ENCODE data around the gene SERPINA5. TPM values are rescaled to one million over a fixed set of nuclear protein-coding genes. Genes with fewer than 3 reads are reported as not detected.

The SERPINA5 gene
- total and polyA plus RNA-seq, 2 of the 13 experiments (the other 11 are each of a cell fraction or from before 2014, with no cell fraction given) = 449 to 498 TPM

DNA sequence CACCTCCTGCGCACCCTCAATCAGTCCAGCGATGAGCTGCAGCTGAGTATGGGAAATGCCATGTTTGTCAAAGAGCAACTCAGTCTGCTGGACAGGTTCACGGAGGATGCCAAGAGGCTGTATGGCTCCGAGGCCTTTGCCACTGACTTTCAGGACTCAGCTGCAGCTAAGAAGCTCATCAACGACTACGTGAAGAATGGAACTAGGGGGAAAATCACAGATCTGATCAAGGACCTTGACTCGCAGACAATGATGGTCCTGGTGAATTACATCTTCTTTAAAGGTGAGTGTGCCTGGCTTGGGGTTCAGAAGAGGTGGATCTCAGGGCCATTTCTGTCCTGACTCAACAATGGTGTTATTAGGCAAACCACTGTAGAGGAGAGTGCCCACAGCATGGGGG lies 33.6 kb downstream of the SERPINA5 start (continued):
- TF ChIP-seq, protein P1, sequence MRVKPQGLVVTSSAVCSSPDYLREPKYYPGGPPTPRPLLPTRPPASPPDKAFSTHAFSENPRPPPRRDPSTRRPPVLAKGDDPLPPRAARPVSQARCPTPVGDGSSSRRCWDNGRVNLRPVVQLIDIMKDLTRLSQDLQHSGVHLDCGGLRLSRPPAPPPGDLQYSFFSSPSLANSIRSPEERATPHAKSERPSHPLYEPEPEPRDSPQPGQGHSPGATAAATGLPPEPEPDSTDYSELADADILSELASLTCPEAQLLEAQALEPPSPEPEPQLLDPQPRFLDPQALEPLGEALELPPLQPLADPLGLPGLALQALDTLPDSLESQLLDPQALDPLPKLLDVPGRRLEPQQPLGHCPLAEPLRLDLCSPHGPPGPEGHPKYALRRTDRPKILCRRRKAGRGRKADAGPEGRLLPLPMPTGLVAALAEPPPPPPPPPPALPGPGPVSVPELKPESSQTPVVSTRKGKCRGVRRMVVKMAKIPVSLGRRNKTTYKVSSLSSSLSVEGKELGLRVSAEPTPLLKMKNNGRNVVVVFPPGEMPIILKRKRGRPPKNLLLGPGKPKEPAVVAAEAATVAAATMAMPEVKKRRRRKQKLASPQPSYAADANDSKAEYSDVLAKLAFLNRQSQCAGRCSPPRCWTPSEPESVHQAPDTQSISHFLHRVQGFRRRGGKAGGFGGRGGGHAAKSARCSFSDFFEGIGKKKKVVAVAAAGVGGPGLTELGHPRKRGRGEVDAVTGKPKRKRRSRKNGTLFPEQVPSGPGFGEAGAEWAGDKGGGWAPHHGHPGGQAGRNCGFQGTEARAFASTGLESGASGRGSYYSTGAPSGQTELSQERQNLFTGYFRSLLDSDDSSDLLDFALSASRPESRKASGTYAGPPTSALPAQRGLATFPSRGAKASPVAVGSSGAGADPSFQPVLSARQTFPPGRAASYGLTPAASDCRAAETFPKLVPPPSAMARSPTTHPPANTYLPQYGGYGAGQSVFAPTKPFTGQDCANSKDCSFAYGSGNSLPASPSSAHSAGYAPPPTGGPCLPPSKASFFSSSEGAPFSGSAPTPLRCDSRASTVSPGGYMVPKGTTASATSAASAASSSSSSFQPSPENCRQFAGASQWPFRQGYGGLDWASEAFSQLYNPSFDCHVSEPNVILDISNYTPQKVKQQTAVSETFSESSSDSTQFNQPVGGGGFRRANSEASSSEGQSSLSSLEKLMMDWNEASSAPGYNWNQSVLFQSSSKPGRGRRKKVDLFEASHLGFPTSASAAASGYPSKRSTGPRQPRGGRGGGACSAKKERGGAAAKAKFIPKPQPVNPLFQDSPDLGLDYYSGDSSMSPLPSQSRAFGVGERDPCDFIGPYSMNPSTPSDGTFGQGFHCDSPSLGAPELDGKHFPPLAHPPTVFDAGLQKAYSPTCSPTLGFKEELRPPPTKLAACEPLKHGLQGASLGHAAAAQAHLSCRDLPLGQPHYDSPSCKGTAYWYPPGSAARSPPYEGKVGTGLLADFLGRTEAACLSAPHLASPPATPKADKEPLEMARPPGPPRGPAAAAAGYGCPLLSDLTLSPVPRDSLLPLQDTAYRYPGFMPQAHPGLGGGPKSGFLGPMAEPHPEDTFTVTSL (CRISPR knock-in tag; IDR thresholded peaks at IDR 0.05; ENCODE audit: borderline replicate concordance) = no peak
- TF ChIP-seq TCF7L2 (IDR thresholded peaks at IDR 0.05; ENCODE audit: low read depth, low read length) (no peak), ZNF432 (CRISPR knock-in tag; IDR thresholded peaks at IDR 0.05; ENCODE audit: borderline replicate concordance) (no peak), SP140L (CRISPR knock-in tag; IDR thresholded peaks at IDR 0.05; ENCODE audit: borderline replicate concordance) (no peak), ZNF746 (CRISPR knock-in tag; IDR thresholded peaks at IDR 0.05) (0 out of 2 replicates have a peak, but pooled peaks have one; percentile 6)

GRCh38 chr14:94615254-94615653 lies 34.0 kb downstream of the SERPINA5 start:
- WGBS (ENCODE audit: low lambda C conversion rate) = 100% methylated on average over 1 of the region's 3 CpGs
- Histone ChIP-seq H3K36me3 (replicated peaks in 1 of 2; ENCODE audit: control insufficient read depth in 1 of 2, insufficient read depth in 2 of 2, low read length in 2 of 2) (peaks cover 28 to 61% of the 10 kb centered on the region in 2 experiments), H3K4me3 (replicated peaks in 1 of 3; ENCODE audit: insufficient read depth in 1 of 3, low read depth in 2 of 3, low read length in 3 of 3) (peak overlapping the region; percentile 62 to 69 (median 68)), H3K79me2 (ENCODE audit: insufficient read depth, low read length) (peaks cover 59% of the 10 kb centered on the region), H3K9ac (ENCODE audit: insufficient read depth, low read depth, low read length) (peak overlapping the region; percentile 81; the same call in 1 of the 2 replicates), H3K27me3 (ENCODE audit: control insufficient read depth in 1 of 2, insufficient read depth in 2 of 2, low read length in 2 of 2) (no peaks in the 10 kb centered on the region; a peak in 1 of 5 replicates), H2AFZ (ENCODE audit: low read length) (no peak overlapping the region), H3K27ac (ENCODE audit: extremely low read length, insufficient read depth, low read length) (no peak overlapping the region), H3K4me2 (ENCODE audit: low read depth, low read length) (peak overlapping the region; percentile 97), H3K4me1 (ENCODE audit: insufficient read depth, low read length) (peaks cover 100% of the 10 kb centered on the region), H3K9me3 (ENCODE audit: low read length) (peaks cover 17% of the 10 kb centered on the region), H4K20me1 (ENCODE audit: insufficient read depth, low read length) (peaks cover 50% of the 10 kb centered on the region; the same call in 1 of the 2 replicates)
- in situ Hi-C loops (cut with HindIII; ENCODE audit: extremely low pct_ligation_motif_present, low pct_unique_long_range_greater_than_20kb) (no loop called here), intact Hi-C loops (cut with micrococcal nuclease; ENCODE audit: unreplicated experiment) (loop anchor here (5.0 kb wide), 2 partner anchors 33 to 67 kb away; partner anchors contain the start of gene SERPINA5)
- ATAC-seq (no peak), FAIRE-seq (no peak), DNase-seq (ENCODE audit: low spot score) (no peak)
- CTCF ChIA-PET (ENCODE audit: low intra/inter-chr PET ratio, low total read pairs) = no interaction called here
- BruUV-seq (replicated peaks) = no TSS peak
- POLR2A ChIA-PET = interaction anchor here (1.0 to 19.0 kb wide), 8 partner anchors 9 to 93 kb away, joined by 3 to 638 read pairs (median 12); partner anchors contain the start of genes SERPINA4 and SERPINA5
- no peak for TF ChIP-seq ZNF75D (CRISPR knock-in tag; IDR thresholded peaks at IDR 0.05; ENCODE audit: borderline replicate concordance)
- TF ChIP-seq HNRNPK (IDR thresholded peaks at IDR 0.05; ENCODE audit: low read depth, low read length, poor library complexity, severe bottlenecking) = no peak
- peak; percentile 15; the same call in 1 of the 2 replicates for TF ChIP-seq ZNF331 (CRISPR knock-in tag; IDR thresholded peaks at IDR 0.05)
- no peak for TF ChIP-seq ZNF615 (CRISPR knock-in tag; IDR thresholded peaks at IDR 0.05; ENCODE audit: borderline replicate concordance)
- peak; percentile 53 for TF ChIP-seq POLR2G (IDR thresholded peaks at IDR 0.05; ENCODE audit: low read depth, low read length)
- no peak for TF ChIP-seq CENPX (CRISPR knock-in tag; IDR thresholded peaks at IDR 0.05)
- TF ChIP-seq ASH2L (IDR thresholded peaks at IDR 0.05; ENCODE audit: insufficient read length, low read depth, low read length) = no peak
- TF ChIP-seq, protein P2, sequence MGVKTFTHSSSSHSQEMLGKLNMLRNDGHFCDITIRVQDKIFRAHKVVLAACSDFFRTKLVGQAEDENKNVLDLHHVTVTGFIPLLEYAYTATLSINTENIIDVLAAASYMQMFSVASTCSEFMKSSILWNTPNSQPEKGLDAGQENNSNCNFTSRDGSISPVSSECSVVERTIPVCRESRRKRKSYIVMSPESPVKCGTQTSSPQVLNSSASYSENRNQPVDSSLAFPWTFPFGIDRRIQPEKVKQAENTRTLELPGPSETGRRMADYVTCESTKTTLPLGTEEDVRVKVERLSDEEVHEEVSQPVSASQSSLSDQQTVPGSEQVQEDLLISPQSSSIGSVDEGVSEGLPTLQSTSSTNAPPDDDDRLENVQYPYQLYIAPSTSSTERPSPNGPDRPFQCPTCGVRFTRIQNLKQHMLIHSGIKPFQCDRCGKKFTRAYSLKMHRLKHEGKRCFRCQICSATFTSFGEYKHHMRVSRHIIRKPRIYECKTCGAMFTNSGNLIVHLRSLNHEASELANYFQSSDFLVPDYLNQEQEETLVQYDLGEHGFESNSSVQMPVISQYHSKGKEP (CRISPR knock-in tag; IDR thresholded peaks at IDR 0.05) = 0 out of 2 replicates have a peak, but pooled peaks have one; percentile 23
